Fibroblast of skin of abdomen (primary cell): ENCODE results near the gene KLHL10. TPM values are rescaled to one million over a fixed set of nuclear protein-coding genes. Genes with fewer than 3 reads are reported as not detected.
A peak's percentile ranks its signal among the peaks of the same experiment; 100 is the strongest.

Source experiments
- DNase-seq: peaks from one replicate; pipeline ENCODE4 v3.0.0-alpha.2; 2013
- polyA plus RNA-seq, 2 experiments: library from polyadenylated mRNA; unstranded; fragments of 120-200 nt; gene quantifications; one replicate each; pipeline ENCODE4 v1.2.1, GENCODE V29; 2013; ENCODE audit not compliant: insufficient read length in 2 of 2

The KLHL10 gene
- polyA plus RNA-seq (2013, experiment 1 of 2; ENCODE audit: insufficient read length) = not detected
- polyA plus RNA-seq (2013, experiment 2 of 2; ENCODE audit: insufficient read length) = 0.04 TPM

DNA sequence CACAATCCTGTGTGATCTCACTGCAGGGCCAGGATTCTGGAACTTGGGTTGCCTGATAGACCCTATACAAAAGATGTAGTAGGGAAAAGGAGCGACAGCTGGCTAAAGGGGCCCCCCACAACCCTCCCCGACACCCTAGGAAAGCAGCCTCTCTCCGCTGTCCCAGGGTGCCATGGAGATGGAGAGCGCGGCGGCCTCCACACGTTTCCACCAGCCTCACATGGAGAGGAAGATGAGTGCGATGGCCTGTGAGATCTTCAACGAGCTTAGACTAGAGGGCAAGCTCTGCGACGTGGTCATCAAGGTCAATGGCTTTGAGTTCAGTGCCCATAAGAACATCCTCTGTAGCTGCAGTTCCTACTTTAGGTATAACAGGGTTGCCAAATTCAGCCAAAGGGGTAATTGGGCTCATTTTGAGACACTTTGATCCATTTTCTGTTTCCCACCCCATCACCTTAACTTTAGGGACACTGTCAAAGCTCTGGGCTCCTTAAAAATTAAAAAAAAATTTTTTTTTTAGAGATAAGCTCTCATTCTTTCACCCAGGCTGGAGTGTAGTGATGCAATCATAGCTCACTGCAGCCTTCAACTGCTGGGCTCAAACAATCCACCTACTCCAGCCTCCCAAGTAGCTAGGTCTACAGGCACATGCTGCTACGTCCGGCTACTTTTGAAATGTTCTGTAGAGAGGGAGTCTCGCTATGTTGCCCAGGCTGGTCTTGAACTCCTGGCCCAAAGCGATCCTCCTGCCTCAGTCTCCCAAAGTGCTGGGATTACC, at the start of gene KLHL10:
KLHL10 (plus strand) TSS at position 65 of the 778 bp plus-strand sequence; CDS start at position 173, 108 bp downstream.
- no peak for DNase-seq

DNA sequence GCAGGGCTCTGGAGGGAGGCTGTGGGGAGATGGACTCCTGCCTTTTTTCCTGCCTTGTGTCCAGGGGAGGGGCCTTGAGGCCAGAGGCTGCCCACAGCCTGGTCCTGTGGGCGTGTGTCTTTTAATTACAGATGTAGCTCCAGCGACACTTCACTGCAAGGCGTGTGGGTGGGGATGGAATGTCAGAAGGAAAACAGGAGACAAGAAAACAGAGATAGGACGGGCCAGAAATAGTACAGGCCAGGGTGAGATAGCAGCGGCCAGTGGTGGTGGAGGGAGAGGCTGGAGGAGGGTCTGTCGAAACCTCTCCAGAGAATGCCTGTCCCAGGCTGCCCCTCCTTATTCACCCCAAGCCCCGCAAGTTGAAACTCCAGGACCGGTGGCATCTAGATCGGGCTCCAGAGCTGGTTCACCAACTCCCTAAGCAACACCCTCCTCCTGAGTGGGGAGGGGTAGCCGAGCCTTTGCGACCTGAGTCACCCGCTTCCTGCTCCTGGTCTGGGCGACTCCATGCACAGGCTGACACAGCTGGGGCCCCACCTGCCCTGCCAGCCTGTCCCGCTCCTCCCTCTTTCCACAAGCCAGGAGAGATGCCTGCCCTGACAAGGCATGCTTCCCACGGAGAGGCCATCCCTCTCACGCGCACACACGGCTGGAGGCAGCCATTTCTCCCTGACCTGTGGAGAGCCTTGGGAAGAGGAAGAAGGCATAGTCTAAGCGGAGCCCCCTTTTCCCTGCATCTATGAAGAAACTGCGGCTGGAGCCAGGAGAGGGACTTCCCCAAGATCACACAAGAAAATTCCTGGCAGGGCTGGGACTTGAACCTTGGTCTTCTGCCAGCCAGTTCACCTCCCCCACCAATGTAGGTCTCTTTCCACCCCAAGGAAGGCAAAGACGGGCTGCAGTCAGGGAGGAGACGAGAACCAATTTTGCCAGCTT, 44.5 kb upstream of the KLHL10 start:
- no peak for DNase-seq

DNA sequence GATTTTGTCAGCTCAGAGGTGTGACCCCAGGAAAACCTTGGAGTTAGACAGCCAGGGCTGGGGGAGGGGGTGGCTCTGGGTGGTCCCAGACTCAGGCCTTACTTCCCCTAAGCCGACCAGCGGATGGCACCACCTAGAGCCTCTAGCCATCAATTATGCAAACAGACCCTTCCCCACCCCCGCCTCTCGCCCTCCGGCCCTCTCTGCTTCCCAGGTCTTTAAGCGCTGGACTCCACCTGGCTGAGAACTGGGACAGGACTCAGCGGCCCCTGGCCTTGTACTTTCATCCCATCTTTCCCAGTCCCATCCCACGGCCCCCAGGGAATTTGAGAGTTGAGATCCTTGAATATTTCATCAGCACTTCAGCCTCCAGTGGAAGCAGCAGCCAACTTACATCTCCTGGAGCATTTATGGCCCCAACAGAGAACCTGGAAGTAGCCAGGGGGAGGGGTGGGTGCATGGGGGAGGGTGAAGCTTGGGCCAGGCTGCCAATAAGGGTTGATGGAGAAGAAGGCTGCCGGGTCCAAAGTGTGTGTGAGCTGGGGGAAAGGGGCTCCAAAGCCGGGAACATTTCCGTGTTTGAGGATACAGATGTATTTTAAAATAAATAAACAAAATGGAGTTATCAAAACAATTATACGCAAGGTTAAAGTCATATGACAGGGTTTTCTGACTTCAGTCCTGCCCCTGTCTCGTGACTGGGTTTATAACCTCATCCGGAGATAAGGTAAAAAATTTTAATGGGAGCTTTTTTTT, 43.7 kb upstream of the KLHL10 start:
- DNase-seq = no peak

DNA sequence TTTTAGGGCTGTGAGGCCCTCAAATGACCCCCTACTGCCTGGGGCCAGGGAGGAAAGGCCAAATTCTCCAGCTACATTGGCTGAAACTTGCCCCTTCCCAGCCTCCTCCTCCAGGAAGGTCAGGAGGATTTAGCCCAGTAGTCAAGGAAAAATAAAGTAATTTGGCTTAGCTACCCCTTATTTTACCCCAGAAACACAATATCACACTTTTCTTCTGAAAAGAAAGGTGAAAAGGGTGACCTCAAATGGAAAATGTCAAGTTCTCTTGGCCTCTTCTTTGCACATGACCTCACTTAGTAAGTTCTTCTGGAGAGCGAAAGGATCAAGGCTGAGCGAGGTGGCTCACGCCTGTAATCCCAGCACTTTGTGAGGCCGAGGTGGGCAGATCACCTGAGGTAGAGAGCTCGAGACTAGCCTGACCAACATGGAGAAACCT, 43.1 kb upstream of the KLHL10 start:
- DNase-seq = no peak

DNA sequence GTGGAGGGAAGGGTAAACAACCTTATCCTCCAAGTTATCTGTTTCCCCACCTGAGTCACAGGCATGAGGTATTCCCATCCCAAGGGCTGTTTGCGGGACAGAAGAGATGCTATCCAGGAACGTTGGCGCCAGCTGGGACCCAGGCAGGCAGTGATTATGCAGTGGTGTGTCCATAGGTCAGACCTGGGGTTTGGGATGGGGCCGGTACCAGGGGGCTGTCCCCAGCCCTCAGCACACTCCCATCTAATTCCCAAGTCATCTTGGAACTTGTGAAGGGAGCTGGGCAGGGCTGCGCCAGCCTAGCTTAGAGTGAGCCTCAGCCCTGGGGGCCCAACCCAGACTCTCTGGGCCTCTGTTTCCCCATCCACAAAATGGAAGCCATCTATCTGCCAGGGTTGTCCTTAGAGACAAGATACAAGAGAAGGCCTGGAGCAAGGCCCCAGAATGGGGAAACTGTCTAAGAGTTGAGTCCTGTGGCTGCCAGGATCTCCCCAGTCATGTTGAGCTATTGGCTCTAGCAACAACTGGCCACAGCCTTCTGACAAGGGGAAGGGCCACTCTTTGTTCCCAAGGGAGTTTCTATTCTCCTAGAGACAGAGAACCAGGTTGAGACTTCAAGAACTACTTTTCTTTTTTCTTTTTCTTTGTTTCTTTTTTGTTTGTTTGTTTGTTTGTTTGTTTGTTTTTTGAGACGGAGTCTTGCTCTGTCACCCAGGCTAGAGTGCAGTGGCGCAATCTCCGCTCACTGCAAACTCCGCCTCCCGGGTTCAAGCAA, 41.3 kb upstream of the KLHL10 start:
- DNase-seq = no peak

DNA sequence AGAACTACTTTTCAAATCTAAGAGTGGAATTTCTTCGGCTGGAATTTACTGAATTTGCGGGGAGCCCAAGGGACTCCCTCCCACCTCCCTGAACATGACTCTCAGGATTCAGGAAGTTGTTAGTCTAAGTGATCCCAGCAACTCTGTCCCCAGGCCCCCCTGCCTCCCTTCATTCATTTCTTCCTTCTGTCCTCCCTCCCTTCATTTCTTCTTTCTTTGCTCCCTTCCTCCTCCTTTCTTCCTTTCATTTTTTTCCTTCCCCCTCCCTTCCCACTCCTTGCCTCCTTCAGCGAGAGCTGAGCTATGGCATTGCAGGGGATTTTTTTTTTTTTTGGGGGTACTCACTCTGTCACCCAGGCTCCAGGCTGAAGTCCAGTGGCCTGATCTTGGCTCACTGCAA, 40.2 kb upstream of the KLHL10 start:
- DNase-seq = no peak

DNA sequence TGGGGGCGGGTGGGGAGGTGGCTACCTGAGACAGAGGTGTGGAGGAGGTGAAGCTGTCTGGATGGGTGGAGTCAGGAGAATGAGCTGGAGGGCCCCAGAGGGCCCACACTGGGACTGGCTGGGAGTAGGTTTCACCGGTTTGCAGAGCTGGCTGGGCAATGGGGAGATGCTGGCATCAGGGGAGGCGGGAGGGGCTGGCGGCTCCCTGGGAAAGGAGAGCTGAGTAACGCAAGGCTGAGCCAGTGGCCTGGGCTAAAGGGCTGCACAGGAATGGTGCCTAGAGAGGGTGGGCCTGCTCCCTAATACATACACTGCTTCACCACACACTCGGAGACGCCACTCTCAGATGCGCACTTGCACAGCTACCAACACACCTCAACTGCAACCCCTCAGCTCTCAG, 38.3 kb upstream of the KLHL10 start:
- DNase-seq = no peak

DNA sequence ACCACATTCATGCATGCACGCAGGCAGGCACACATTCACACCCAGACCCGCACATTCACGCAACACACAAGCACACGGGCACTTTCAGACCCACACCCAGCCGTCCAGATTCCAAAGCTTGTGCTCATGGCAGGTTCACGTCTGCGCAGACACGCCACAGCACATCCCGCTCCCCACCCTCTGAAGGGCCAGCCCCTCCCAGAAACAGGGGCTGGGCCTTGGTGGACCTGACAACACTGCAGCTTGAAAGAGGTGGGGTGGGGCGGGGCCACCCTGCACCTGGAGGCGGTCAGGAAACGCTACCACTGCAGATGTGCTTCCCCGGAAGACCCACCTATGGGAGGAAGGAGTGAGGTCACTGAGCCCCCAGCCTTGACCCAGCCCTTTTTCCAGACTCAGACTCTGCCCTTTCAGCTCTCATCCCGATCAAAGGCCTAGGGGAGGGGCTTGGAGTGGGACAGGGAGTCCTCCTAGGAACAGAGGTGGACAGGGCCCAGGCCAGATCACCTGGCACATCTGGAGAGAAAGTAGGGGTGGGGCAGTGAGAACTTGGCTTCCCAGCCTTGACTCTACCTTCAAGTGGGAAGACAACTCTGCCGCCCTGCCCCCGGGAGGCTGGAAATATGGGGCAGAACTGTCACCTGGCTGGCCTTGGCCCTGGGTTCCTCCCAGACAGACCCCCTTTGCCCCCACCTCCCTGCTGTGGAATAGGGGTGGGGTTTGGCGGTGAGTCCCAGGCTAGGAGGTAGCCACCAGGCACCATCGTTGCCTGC, 36.8 kb upstream of the KLHL10 start:
- DNase-seq = peak; percentile 72

DNA sequence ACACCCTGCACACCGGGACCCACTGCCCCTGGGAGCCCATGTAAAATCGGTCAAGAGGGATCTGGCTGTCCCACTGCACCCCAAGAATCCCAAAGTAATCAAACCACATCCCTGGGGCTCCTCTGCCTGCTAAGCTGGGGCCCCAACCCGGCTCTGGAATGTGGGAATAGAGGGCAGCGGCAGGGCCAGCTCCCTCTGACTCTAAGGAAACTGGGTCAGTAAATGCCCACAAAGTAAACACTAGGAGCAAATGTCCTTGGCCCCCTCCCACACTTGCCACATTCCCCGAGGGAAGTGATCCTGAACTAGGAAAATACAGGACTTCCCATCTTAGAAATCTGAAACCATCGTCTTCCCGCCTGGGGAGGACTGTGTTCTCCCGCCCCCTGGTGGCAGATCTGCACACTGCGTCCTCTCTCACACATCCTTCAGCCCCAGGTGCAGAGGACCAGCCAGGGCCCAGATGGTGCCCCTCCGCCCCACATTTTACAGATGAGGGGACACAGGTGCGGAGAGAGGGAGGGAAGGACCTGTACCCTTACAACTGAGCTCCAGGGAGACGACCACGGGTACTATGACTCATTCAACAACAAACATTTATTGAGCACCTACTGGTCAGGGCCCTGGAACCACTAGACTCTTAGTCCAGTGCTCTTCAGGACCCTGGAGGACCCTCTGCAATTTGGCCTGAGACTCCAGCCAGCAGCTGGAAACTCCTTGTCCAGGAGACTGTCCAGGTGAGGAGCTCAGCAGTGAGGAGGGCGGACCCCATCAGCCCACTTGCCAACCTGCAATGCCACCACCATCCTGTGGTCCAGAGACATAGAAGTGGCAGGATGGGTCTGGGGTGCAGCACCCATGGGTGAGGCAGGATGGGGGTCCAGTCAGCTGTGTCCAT, 36.0 kb upstream of the KLHL10 start:
- DNase-seq = peak; percentile 70

DNA sequence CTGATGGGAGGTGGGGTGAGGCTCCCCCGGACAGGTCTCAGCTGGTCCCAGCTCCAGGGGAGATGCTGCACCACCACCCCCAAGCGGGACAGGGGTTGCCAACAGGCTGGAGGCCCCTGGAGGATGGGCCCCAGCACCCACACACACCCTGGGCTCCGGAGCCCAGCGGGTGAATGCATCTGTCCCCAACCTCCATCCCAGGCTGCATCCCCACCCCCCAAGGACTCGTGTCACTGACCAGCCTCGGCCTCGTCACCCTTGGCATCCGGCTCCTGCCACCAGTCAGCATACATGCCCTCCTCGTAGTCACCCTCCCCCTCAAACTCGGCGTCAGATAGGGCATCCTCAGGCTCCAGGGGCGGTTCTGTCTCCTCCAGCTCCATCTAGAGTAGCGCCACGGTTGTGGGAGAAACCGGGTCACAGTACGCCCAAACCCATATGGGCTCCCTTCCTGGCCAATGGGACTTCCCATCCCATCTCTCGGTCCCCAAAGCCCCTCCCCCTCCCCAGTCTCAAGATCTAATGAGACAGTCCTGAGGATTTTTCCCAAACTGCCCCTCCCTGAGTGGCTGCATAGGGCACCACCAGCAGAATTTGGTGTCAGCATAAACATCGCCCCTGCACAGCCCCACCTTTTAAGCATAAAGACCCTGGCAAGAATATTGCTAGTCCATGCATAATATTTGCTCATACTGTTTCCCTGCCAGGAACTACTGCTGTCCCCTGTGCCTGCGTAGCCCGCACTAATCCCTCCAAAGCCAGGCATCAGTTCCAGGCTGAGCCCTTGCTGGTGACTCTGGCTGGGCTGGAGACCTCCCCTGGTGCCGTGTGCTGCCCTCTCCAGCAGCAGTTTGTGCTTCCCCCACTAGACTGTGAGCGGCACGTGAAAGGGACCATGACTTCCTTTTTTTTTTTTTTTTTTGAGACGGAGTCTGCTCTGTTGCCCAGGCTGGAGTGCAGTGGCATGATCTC, 34.3 kb upstream of the KLHL10 start:
- DNase-seq = no peak

DNA sequence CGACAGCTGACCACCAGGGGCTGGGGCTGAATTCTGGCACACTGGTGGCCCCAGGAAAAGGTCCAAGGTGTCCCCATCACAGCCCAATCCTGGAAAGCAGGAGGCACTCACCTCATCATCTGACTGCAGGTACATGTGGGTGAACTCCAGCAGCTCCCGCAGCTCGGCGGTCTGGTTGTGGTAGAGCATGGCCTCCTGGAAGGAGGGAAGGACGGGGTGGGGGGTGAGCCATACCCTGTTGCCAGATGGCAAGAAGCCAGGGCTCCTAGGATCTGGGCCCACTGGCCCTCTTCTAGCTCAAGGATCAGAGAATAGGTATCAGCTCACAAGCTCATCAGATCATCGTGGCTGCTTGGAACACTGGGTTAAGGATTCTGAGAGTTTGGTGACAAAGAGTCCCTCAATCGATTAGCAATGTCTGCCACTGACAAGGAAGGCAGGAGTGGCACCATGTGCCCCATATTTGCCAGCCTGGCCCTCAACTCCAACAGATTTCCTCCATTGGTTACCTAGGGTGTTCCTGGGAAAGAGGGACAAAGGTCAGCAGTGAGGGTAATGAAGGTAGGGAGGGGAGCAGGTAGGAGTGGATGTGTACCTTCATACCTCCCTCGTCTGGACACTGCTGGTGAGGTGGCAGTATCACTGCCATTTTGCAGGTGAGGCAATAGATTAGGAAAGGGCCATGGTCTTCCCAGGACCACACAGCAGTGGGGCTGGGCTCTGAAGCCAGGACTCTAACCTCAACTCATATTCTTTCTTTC, 30.8 kb upstream of the KLHL10 start:
- DNase-seq = no peak

DNA sequence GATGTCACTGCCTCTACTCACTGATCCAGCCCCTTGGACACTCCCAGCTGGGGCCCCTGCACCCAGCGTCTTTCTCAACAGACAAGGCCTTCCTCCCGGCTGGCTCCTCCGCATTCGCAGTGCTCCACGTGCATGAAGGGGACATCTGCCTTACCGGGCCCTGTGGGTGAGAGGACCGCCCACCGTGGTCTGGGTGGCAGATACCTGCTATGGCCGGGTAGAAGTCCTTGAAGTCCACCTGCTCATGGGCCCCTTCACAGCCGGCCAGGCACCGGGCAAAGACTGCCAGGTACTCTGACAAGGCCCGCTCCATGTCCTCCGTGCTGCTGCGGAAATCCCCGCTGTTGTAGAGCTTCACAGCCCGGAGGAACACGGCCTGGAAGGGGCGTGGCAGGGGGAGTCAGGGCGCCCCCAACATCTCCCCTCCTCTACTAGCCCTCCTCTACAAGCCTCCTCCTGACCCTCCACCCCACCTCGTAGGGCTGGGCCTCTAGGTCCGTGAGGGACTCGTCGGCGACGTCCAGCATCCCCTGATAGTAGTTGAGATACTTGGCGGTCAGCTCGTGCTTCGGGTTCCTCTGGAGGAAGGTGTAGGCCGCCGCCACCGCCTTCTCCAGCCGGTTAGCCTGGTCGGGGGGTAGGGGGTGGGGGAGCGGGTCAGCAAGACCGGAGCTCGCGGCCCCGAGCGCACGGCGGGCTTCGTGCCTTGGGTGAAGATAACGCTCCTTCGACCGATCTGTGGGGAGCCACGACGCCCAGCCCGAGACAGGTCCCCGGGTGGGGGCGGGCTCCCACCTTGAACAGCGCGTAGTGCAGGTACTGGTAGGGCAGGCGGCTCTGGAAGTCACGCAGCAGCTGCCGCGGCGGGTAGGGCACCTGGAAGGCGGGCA, 26.7 kb upstream of the KLHL10 start:
- no peak for DNase-seq

DNA sequence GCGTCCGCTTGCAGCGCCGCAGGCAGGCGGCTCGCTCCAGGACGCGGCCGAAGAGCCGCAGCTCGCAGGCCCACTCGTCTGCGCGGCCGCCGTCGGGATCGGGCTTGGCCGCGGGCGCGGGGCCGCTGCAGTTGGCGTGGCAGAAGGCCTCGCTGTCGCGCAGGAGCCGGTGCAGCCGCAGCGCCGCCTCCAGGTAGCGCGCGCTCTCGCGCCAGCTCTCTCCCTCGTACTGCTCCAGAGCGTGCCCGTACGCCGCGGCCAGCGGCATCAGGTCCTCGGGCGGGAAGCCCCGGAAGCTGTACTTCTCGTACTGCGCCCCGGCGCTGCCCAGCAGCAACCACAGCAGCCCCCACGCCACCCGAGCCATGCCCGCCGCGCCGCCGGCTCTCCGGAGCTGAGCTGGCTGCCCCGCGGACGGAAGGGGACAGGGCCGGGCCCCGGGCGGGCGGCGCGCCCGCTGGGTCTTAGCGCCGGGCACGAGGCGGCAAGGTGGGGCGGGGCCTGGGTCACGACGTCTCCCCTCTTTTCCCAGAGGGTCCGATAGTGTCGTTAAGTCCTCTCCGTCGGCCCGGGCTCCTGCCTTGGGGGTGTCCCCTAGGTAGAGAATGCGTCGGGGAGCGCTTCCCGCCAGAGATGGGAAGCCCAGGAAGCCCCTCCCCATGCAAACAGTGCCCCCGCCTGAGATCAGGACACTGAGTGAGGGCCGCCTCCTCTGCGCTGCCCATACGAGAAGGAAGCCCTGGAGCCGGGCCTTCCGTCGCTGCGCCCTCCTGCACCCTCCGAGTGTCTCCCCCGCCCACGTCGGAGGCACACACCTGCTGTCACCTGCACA, 25.9 kb upstream of the KLHL10 start, which contains the start of gene P3H4:
P3H4 (minus strand) TSS at position 401 of the 832 bp plus-strand sequence; CDS start at position 367, 34 bp downstream.
- peak; percentile 77 for DNase-seq

DNA sequence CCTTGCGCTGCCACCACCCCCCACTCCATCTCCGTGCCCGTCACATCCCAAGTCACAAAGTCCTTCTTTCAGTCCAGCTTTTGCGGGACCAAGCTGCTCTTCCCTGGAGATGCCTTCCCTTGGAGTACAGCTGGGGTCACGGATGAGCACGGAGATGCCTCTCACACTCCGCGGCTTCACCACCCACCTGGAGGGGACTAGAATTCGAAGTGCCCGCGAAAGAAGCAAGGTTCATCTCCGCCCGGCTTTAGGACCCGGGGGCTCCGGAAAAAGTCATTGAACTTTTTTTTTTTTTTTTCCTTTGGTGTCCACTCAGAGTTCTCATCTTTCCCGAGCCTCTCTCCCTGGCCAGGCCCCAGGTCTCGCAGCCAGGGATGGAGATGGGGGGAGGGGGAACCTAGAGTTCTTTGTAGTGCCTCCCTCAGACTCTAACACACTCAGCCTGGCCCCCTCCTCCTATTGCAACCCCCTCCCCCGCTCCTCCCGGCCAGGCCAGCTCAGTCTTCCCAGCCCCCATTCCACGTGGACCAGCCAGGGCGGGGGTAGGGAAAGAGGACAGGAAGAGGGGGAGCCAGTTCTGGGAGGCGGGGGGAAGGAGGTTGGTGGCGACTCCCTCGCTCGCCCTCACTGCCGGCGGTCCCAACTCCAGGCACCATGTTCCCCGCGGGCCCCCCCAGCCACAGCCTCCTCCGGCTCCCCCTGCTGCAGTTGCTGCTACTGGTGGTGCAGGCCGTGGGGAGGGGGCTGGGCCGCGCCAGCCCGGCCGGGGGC, 25.1 kb upstream of the KLHL10 start, which contains the start of gene FKBP10:
FKBP10 (plus strand) TSS at position 624 of the 771 bp plus-strand sequence; CDS start at position 655, 31 bp downstream.
- DNase-seq = peak; percentile 94
